KMS-11 (cell line): ENCODE data around the gene ARVCF.

Experiments used
- H2AFZ ChIP-seq: fragments of 200-600 bp; sonication (generic); 2 replicates; pipeline ENCODE4 v1.6.1; 2016; ENCODE audit warnings: antibody characterized with exemption, mixed run types, low read depth
- H3K27ac ChIP-seq: fragments of 200-600 bp; sonication (generic); 2 replicates; pipeline ENCODE4 v1.6.1; 2016; ENCODE audit warnings: mild to moderate bottlenecking, mixed run types
- H3K27me3 ChIP-seq: fragments of 200-600 bp; sonication (generic); 2 replicates; pipeline ENCODE4 v1.6.1; 2017; ENCODE audit warnings: mild to moderate bottlenecking, low read depth, mixed run types, moderate library complexity; ENCODE audit not compliant: insufficient read depth
- H3K36me3 ChIP-seq: fragments of 200-600 bp; sonication (generic); 2 replicates; pipeline ENCODE4 v1.6.1; 2017; ENCODE audit warnings: mild to moderate bottlenecking, mixed run types; ENCODE audit not compliant: insufficient read depth
- H3K4me1 ChIP-seq: fragments of 200-600 bp; sonication (generic); 2 replicates; pipeline ENCODE4 v1.6.1; 2016; ENCODE audit warnings: mild to moderate bottlenecking, low read depth, mixed run types; ENCODE audit not compliant: poor library complexity, severe bottlenecking
- H3K4me2 ChIP-seq: fragments of 200-600 bp; sonication (generic); 2 replicates; pipeline ENCODE4 v1.7.0; 2016; ENCODE audit warnings: mild to moderate bottlenecking, mixed run types
- H3K4me3 ChIP-seq: fragments of 200-600 bp; sonication (generic); IDR thresholded peaks from 2 replicates; pipeline ENCODE4 v1.6.1; 2017; ENCODE audit warnings: low read depth, low read length, mixed read lengths; ENCODE audit not compliant: insufficient read depth
- H3K79me2 ChIP-seq: fragments of 200-600 bp; sonication (generic); 2 replicates; pipeline ENCODE4 v1.6.1; 2016; ENCODE audit warnings: low read depth, mixed run types; ENCODE audit not compliant: insufficient read depth
- H3K9ac ChIP-seq: fragments of 200-600 bp; sonication (generic); 2 replicates; pipeline ENCODE4 v1.6.1; 2016; ENCODE audit warnings: mild to moderate bottlenecking, mixed run types
- H4K20me1 ChIP-seq: fragments of 200-600 bp; sonication (generic); 2 replicates; pipeline ENCODE4 v1.6.1; 2016; ENCODE audit warnings: mild to moderate bottlenecking, mixed run types; ENCODE audit not compliant: insufficient read depth
- TF ChIP-seq, protein P1 (sequence below): fragments of 200-600 bp; sonication (generic); conservative IDR thresholded peaks from 2 replicates; pipeline ENCODE4 v1.6.1; 2017; ENCODE audit warnings: low read depth, mild to moderate bottlenecking, antibody characterized with exemption, low read length, moderate library complexity, mixed read lengths

The ARVCF gene

GRCh38 chr22:19982991-19983578 lies 33.5 kb downstream of the ARVCF start:
- Histone ChIP-seq H3K4me3 (no peak overlapping the region), H2AFZ (no peak overlapping the region), H4K20me1 (no peaks in the 10 kb centered on the region), H3K9ac (no peak overlapping the region), H3K36me3 (no peaks in the 10 kb centered on the region), H3K4me2 (no peak overlapping the region), H3K27ac (no peak overlapping the region), H3K4me1 (peaks cover 3% of the 10 kb centered on the region), H3K79me2 (no peaks in the 10 kb centered on the region), H3K27me3 (peaks cover 6% of the 10 kb centered on the region; the same call in 1 of the 2 replicates)
- TF ChIP-seq, protein P1, sequence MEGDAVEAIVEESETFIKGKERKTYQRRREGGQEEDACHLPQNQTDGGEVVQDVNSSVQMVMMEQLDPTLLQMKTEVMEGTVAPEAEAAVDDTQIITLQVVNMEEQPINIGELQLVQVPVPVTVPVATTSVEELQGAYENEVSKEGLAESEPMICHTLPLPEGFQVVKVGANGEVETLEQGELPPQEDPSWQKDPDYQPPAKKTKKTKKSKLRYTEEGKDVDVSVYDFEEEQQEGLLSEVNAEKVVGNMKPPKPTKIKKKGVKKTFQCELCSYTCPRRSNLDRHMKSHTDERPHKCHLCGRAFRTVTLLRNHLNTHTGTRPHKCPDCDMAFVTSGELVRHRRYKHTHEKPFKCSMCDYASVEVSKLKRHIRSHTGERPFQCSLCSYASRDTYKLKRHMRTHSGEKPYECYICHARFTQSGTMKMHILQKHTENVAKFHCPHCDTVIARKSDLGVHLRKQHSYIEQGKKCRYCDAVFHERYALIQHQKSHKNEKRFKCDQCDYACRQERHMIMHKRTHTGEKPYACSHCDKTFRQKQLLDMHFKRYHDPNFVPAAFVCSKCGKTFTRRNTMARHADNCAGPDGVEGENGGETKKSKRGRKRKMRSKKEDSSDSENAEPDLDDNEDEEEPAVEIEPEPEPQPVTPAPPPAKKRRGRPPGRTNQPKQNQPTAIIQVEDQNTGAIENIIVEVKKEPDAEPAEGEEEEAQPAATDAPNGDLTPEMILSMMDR, result no peak

DNA sequence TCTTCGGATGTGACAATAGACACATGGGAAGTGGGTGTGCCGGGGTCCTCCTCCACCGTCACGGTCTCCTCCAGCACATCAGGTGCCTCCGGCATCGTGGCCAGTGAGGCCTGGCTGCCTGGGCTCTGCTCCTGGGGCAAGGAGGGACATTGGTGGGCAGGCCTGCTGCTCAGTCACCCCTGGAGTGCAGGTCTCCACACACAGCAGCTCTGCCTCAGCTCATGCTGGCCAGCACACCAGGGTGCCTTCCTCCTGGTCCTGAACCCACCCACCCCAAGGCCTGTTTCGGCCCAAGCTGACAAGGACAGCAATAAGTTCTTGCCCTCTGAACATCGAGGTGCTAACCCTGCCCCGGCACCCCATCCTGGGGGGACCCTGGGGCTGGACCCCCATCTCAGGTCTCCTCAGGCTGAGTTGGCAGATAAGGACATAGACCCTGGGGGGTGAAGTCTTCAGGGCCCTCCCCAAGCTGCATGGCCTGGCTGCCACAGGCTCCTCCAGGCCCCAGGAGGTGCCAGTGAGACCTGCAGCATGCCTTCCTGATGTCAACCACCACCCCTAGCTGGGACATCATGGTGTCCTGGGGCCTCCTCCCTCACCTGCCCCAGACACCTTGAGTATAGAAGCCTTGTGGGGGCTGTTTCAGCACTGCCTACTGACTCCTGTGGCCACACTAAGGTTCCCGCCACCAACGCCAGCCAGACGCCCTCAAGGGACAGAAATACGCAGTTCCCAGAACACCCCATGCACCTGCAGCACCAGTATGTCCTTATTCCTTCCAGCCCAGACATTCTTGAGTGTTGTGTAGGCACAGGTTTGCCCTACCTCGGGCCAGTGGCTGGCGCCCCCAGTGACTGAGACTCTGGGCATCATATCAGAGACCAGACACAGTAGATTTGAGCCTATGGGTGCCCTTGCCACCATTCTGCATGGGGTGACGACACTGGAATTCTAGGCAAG lies 34.4 kb downstream of the ARVCF start:
- TF ChIP-seq, protein P1, result no peak
- Histone ChIP-seq H2AFZ (no peak overlapping the region), H3K4me2 (no peak overlapping the region)

GRCh38 chr22:19981171-19981960 lies 35.3 kb downstream of the ARVCF start:
- Histone ChIP-seq H3K27ac (no peak overlapping the region), H3K9ac (no peak overlapping the region), H3K27me3 (peaks cover 4% of the 10 kb centered on the region; the same call in 1 of the 2 replicates), H3K4me2 (no peak overlapping the region), H3K4me3 (no peak overlapping the region), H3K79me2 (no peaks in the 10 kb centered on the region), H3K36me3 (no peaks in the 10 kb centered on the region), H2AFZ (no peak overlapping the region), H4K20me1 (no peaks in the 10 kb centered on the region), H3K4me1 (peaks cover 3% of the 10 kb centered on the region)
- TF ChIP-seq, protein P1, result no peak

More for the DNA sequence above, 34.4 kb downstream of the ARVCF start:
- Histone ChIP-seq H3K4me1 (peaks cover 3% of the 10 kb centered on the region), H4K20me1 (no peaks in the 10 kb centered on the region), H3K79me2 (no peaks in the 10 kb centered on the region), H3K27me3 (peaks cover 6% of the 10 kb centered on the region; the same call in 1 of the 2 replicates), H3K4me3 (no peak overlapping the region), H3K36me3 (no peaks in the 10 kb centered on the region), H3K27ac (no peak overlapping the region), H3K9ac (no peak overlapping the region)

GRCh38 chr22:19980766-19981165 lies 35.9 kb downstream of the ARVCF start:
- H3K9ac ChIP-seq, result no peak overlapping the region
- no peak overlapping the region for H3K4me3 ChIP-seq
- no peak overlapping the region for H3K4me2 ChIP-seq
- H3K27ac ChIP-seq, result no peak overlapping the region
- H4K20me1 ChIP-seq, result no peaks in the 10 kb centered on the region
- no peaks in the 10 kb centered on the region for H3K27me3 ChIP-seq
- H2AFZ ChIP-seq, result no peak overlapping the region
- H3K36me3 ChIP-seq, result no peaks in the 10 kb centered on the region
- peaks cover 3% of the 10 kb centered on the region for H3K4me1 ChIP-seq
- TF ChIP-seq, protein P1, result no peak
- no peaks in the 10 kb centered on the region for H3K79me2 ChIP-seq
